ENCODE measurements around the gene RNF8.
"Not testable (repeated sequence)": the region's sequence is repeated elsewhere in the genome, so short reads cannot be mapped to it uniquely, and the experiment has no call there.

The RNF8 gene

GRCh38 chr6:37321101-37321500 is 32.7 kb upstream of the RNF8 start:
- FAIRE-seq (no peak), DNase-seq (ENCODE audit: low spot score) (no peak)

- FAIRE-seq (no peak), DNase-seq (ENCODE audit: low spot score) (no peak)
These were observed 32.0 kb upstream of the RNF8 start for GRCh38 chr6:37321516-37322415.

GRCh38 chr6:37323580-37323979 is 30.2 kb upstream of the RNF8 start:
- FAIRE-seq: no peak

GRCh38 chr6:37324131-37325033 is 29.4 kb upstream of the RNF8 start:
- FAIRE-seq: no peak

More at GRCh38 chr6:37323580-37323979, 30.2 kb upstream of the RNF8 start:
- DNase-seq (ENCODE audit: low spot score): no peak

GRCh38 chr6:37330345-37330744 is 23.4 kb upstream of the RNF8 start:
- FAIRE-seq; DNase-seq (ENCODE audit: low spot score): not testable (repeated sequence)

More at GRCh38 chr6:37324131-37325033, 29.4 kb upstream of the RNF8 start:
- peak; percentile 24 for DNase-seq (ENCODE audit: low spot score)

- FAIRE-seq (no peak), DNase-seq (ENCODE audit: low spot score) (no peak)
These were observed 22.7 kb upstream of the RNF8 start for GRCh38 chr6:37331047-37331446.

GRCh38 chr6:37332894-37333293 is 20.9 kb upstream of the RNF8 start:
- FAIRE-seq: no peak

GRCh38 chr6:37334047-37334446 is 19.7 kb upstream of the RNF8 start:
- FAIRE-seq (no peak), DNase-seq (ENCODE audit: low spot score) (no peak)

More at GRCh38 chr6:37332894-37333293, 20.9 kb upstream of the RNF8 start:
- DNase-seq (ENCODE audit: low spot score): no peak

- not testable (repeated sequence) for DNase-seq (ENCODE audit: low spot score); FAIRE-seq
These were observed 15.5 kb upstream of the RNF8 start for GRCh38 chr6:37338317-37338716.

- DNase-seq (ENCODE audit: low spot score): no peak
- no peak for FAIRE-seq
These were observed 15.0 kb upstream of the RNF8 start for GRCh38 chr6:37338745-37339255.

GRCh38 chr6:37339741-37340638 is 13.8 kb upstream of the RNF8 start:
- FAIRE-seq (no peak), DNase-seq (ENCODE audit: low spot score) (no peak)

GRCh38 chr6:37340639-37340943 is 13.2 kb upstream of the RNF8 start:
- DNase-seq (ENCODE audit: low spot score) (no peak), FAIRE-seq (no peak)

GRCh38 chr6:37343248-37343647 is 10.5 kb upstream of the RNF8 start:
- no peak for FAIRE-seq
- DNase-seq (ENCODE audit: low spot score): no peak

GRCh38 chr6:37344308-37344707 is 9.5 kb upstream of the RNF8 start:
- FAIRE-seq (no peak), DNase-seq (ENCODE audit: low spot score) (no peak)

GRCh38 chr6:37345804-37346203 is 8.0 kb upstream of the RNF8 start:
- DNase-seq (ENCODE audit: low spot score); FAIRE-seq: not testable (repeated sequence)

GRCh38 chr6:37347177-37347576 is 6.6 kb upstream of the RNF8 start:
- FAIRE-seq: no peak

GRCh38 chr6:37347670-37348111 is 6.1 kb upstream of the RNF8 start:
- DNase-seq (ENCODE audit: low spot score) (no peak), FAIRE-seq (no peak)

More at GRCh38 chr6:37347177-37347576, 6.6 kb upstream of the RNF8 start:
- DNase-seq (ENCODE audit: low spot score): no peak

GRCh38 chr6:37351027-37351426 is 2.8 kb upstream of the RNF8 start:
- no peak for DNase-seq (ENCODE audit: low spot score)
- FAIRE-seq: no peak

- DNase-seq (ENCODE audit: low spot score) (no peak), FAIRE-seq (no peak)
These were observed 1.4 kb upstream of the RNF8 start for GRCh38 chr6:37352384-37352783.

GRCh38 chr6:37354526-37355384 is 972 bp downstream of the RNF8 start:
- FAIRE-seq: no peak

More at GRCh38 chr6:37354526-37355384, 972 bp downstream of the RNF8 start:
- peak; percentile 65 for DNase-seq (ENCODE audit: low spot score)

Data from urothelium cell line (cell line).